Testis (tissue), 3 donors: ENCODE data around the gene MRPS5. TPM values are rescaled to one million over a fixed set of nuclear protein-coding genes. Genes with fewer than 3 reads are reported as not detected.

Experiments
- DNase-seq: peaks from one replicate; pipeline ENCODE4 v3.0.0-alpha.2; 2019
- H3K27ac ChIP-seq, 2 donors: fragments of 200-600 bp; sonication (generic); one replicate each; pipeline ENCODE4 v1.5.1; 2019
- H3K27me3 ChIP-seq: fragments of 200-600 bp; sonication (generic); one replicate; pipeline ENCODE4 v1.5.1; 2019
- H3K36me3 ChIP-seq: fragments of 200-600 bp; sonication (generic); one replicate; pipeline ENCODE4 v1.5.1; 2017; ENCODE audit warnings: low read depth; ENCODE audit errors: missing control alignments
- H3K4me1 ChIP-seq: fragments of 200-600 bp; sonication (generic); one replicate; pipeline ENCODE4 v1.5.1; 2019
- H3K4me3 ChIP-seq, 2 donors: fragments of 200-600 bp; sonication (generic); one replicate each; pipeline ENCODE4 v1.5.1; 2017 to 2019
- H3K9me3 ChIP-seq: fragments of 200-600 bp; sonication (generic); one replicate; pipeline ENCODE4 v1.5.1; 2017
- CTCF ChIP-seq, 3 experiments: fragments of 450-650 bp in 2 of 3; fragments of 200-600 bp in 1 of 3; sonication (generic) in 1 of 3; IDR thresholded peaks; one replicate each; pipeline ENCODE4 v1.5.1; 2016 to 2019; ENCODE audit warnings: antibody characterized with exemption in 3 of 3, mild to moderate bottlenecking in 2 of 3, moderate library complexity in 1 of 3
- POLR2A ChIP-seq: fragments of 450-650 bp; IDR thresholded peaks from one replicate; pipeline ENCODE4 v1.6.1; 2017; ENCODE audit warnings: antibody characterized with exemption, mild to moderate bottlenecking, moderate library complexity
- WGBS, 2 donors: methylation state at CpG; one replicate each; pipeline ENCODE4 v1.1.5; 2018; 5-methylcytosine and 5-hydroxymethylcytosine counted together
- intact Hi-C: fragments of 100-400 bp; cut with DNase I; formaldehyde crosslinking; loops from one replicate; pipeline ENCODE4 v1.15.1; 2023; ENCODE audit warnings: low total_unique reads
- polyA plus RNA-seq: library from polyadenylated mRNA; stranded (reverse); fragments of 350-450 nt; fragmentation: Illumina TruSeq; extraction: RNeasy Lipid Tissue Mini Kit (QIAGEN cat#74804); gene quantifications from one replicate; pipeline ENCODE4 v1.2.3, GENCODE V29; 2014; ENCODE audit warnings: low read depth, low replicate concordance; ENCODE audit not compliant: insufficient read depth
- total RNA-seq, 2 donors: library from RNA; depleted of rRNA; stranded (reverse); fragments of >200 nt; gene quantifications; one replicate each; pipeline ENCODE4 v1.2.3, GENCODE V29; 2016

Gene MRPS5
- total and polyA plus RNA-seq, 3 donors from 2014 or later = 44.4 to 63.1 (median 59.3) TPM

GRCh38 chr2:95082477-95082876 is 39.1 kb downstream of the MRPS5 start:
- no peak for DNase-seq
- H3K4me3 ChIP-seq = no peak overlapping the region
- intact Hi-C loops = no loop called here
- H3K4me1 ChIP-seq = no peaks in the 10 kb centered on the region
- no peak for TF ChIP-seq CTCF (IDR thresholded peaks at IDR 0.05)
- no peak for TF ChIP-seq POLR2A
- H3K9me3 ChIP-seq = no peaks in the 10 kb centered on the region
- no peaks in the 10 kb centered on the region for H3K27me3 ChIP-seq
- no peak overlapping the region for H3K27ac ChIP-seq
- H3K36me3 ChIP-seq = no peaks in the 10 kb centered on the region
- 95 to 98% methylated on average over 2 of the region's 2 CpGs for WGBS, 2 donors

- no peaks in the 10 kb centered on the region for H3K27me3 ChIP-seq
These were observed 42.4 kb downstream of the MRPS5 start for GRCh38 chr2:95079199-95079683.

GRCh38 chr2:95077861-95078603 is 43.6 kb downstream of the MRPS5 start:
- 35 to 64% methylated on average over 10 of the region's 10 CpGs for WGBS, 2 donors
- Histone ChIP-seq H3K27me3 (no peaks in the 10 kb centered on the region), H3K4me1 (no peaks in the 10 kb centered on the region), H3K9me3 (no peaks in the 10 kb centered on the region), H3K36me3 (no peaks in the 10 kb centered on the region), H3K27ac (no peak overlapping the region), H3K4me3 (no peak overlapping the region)
- intact Hi-C loops = no loop called here
- DNase-seq = no peak
- TF ChIP-seq POLR2A = no peak

More at GRCh38 chr2:95079199-95079683, 42.4 kb downstream of the MRPS5 start:
- WGBS, 2 donors = 40 to 52% methylated on average over 7 of the region's 7 CpGs
- H3K27ac ChIP-seq = no peak overlapping the region
- no peak for DNase-seq
- no peaks in the 10 kb centered on the region for H3K9me3 ChIP-seq
- TF ChIP-seq CTCF (IDR thresholded peaks at IDR 0.05) (no peak), POLR2A (no peak)
- H3K36me3 ChIP-seq = no peaks in the 10 kb centered on the region
- intact Hi-C loops = no loop called here
- H3K4me3 ChIP-seq = no peak overlapping the region
- no peaks in the 10 kb centered on the region for H3K4me1 ChIP-seq

- TF ChIP-seq POLR2A (no peak), CTCF (IDR thresholded peaks at IDR 0.05) (no peak)
- Histone ChIP-seq H3K36me3 (no peaks in the 10 kb centered on the region), H3K4me3 (no peak overlapping the region), H3K27ac (no peak overlapping the region), H3K9me3 (no peaks in the 10 kb centered on the region), H3K27me3 (no peaks in the 10 kb centered on the region), H3K4me1 (no peaks in the 10 kb centered on the region)
- intact Hi-C loops = no loop called here
- DNase-seq = no peak
- 20 to 41% methylated on average over 3 of the region's 3 CpGs for WGBS, 2 donors
These were observed 44.1 kb downstream of the MRPS5 start for GRCh38 chr2:95077530-95077825.

- Histone ChIP-seq H3K4me1 (no peaks in the 10 kb centered on the region), H3K36me3 (no peaks in the 10 kb centered on the region), H3K4me3 (peak overlapping the region; percentile 31 to 59), H3K9me3 (no peaks in the 10 kb centered on the region), H3K27me3 (no peaks in the 10 kb centered on the region), H3K27ac (no peak overlapping the region)
- TF ChIP-seq POLR2A (no peak), CTCF (IDR thresholded peaks at IDR 0.05) (peak; percentile 46 to 82 (median 69))
- WGBS, 2 donors = 6 to 12% methylated on average over 4 to 44 of the region's 44 CpGs
- peak; percentile 88 for DNase-seq
- intact Hi-C loops = no loop called here
These were observed 44.7 kb downstream of the MRPS5 start for GRCh38 chr2:95076705-95077529.
